Measurements from ENCODE around the gene CDKN2AIPNL.

CDKN2AIPNL gene

GRCh38 chr5:134437847-134438581 lies 26.3 kb upstream of the CDKN2AIPNL start (continued):
- no peak for TF ChIP-seq REST (tag by site-specific recombination; IDR thresholded peaks at IDR 0.05)
- no peak for TF ChIP-seq ZNF114 (tag by site-specific recombination; IDR thresholded peaks at IDR 0.05)
- TF ChIP-seq OSR2 (tag by site-specific recombination; IDR thresholded peaks at IDR 0.05): no peak
- TF ChIP-seq ZNF398 (tag by site-specific recombination; IDR thresholded peaks at IDR 0.05): no peak
- TF ChIP-seq ZNF677 (tag by site-specific recombination; IDR thresholded peaks at IDR 0.05): no peak
- TF ChIP-seq FEZF1 (tag by site-specific recombination; IDR thresholded peaks at IDR 0.05): no peak

- H3K27ac ChIP-seq (ENCODE audit: extremely low read depth, low read depth, low read length): no peak overlapping the region
- no peaks in the 10 kb centered on the region for H3K4me1 ChIP-seq (ENCODE audit: control insufficient read depth, insufficient read depth, low read length)
- H3K4me3 ChIP-seq (ENCODE audit: low read depth, low read length): no peak overlapping the region
- no peak for TF ChIP-seq ZNF292 (tag by site-specific recombination; IDR thresholded peaks at IDR 0.05; ENCODE audit: borderline replicate concordance, low read depth)
- TF ChIP-seq ZNF555 (tag by site-specific recombination; conservative IDR thresholded peaks at IDR 0.05): no peak
- TF ChIP-seq SP2 (tag by site-specific recombination; IDR thresholded peaks at IDR 0.05): no peak
- TF ChIP-seq ZNF830 (tag by site-specific recombination; IDR thresholded peaks at IDR 0.05; ENCODE audit: low read depth): no peak
- no peaks in the 10 kb centered on the region for H3K9me3 ChIP-seq (ENCODE audit: control insufficient read depth, insufficient read depth, low read depth, low read length)
- POLR2A ChIA-PET: interaction anchor here (1.1 kb wide), 1 partner anchor 26 kb away, joined by 4 read pairs; the partner anchor contains the start of gene CDKN2AIPNL
- CTCF ChIA-PET: no interaction called here
- H3K36me3 ChIP-seq (ENCODE audit: control insufficient read depth in 2 of 2, insufficient read depth in 1 of 2, low read length in 2 of 2): no peaks in the 10 kb centered on the region
Observed at GRCh38 chr5:134437340-134437846, 25.7 kb upstream of the CDKN2AIPNL start.

GRCh38 chr5:134436523-134437339 lies 25.1 kb upstream of the CDKN2AIPNL start:
- no peaks in the 10 kb centered on the region for H3K4me1 ChIP-seq (ENCODE audit: control insufficient read depth, insufficient read depth, low read length)
- POLR2A ChIA-PET: interaction anchor here (1.1 kb wide), 1 partner anchor 25 kb away, joined by 4 read pairs; the partner anchor contains the start of gene CDKN2AIPNL
- CTCF ChIA-PET: interaction anchor here (0.9 to 1.1 kb wide), 3 partner anchors 9 to 91 kb away, joined by 3 read pairs; partner anchors contain the start of gene CDKN2AIPNL
- H3K9me3 ChIP-seq (ENCODE audit: control insufficient read depth, insufficient read depth, low read depth, low read length): no peaks in the 10 kb centered on the region
- H3K4me3 ChIP-seq (ENCODE audit: low read depth, low read length): no peak overlapping the region
- H3K27ac ChIP-seq (ENCODE audit: extremely low read depth, low read depth, low read length): no peak overlapping the region
- no peaks in the 10 kb centered on the region for H3K36me3 ChIP-seq (ENCODE audit: control insufficient read depth in 2 of 2, insufficient read depth in 1 of 2, low read length in 2 of 2)
- TF ChIP-seq ZNF692 (tag by site-specific recombination; IDR thresholded peaks at IDR 0.05): no peak
- no peak for TF ChIP-seq MZF1 (tag by site-specific recombination; IDR thresholded peaks at IDR 0.05; ENCODE audit: borderline replicate concordance)
- TF ChIP-seq ZNF701 (tag by site-specific recombination; IDR thresholded peaks at IDR 0.05): no peak
- no peak for TF ChIP-seq ZNF148 (tag by site-specific recombination; IDR thresholded peaks at IDR 0.05; ENCODE audit: borderline replicate concordance)

Data from HEK293 (cell line).